NB4 (cell line): ENCODE results near the gene ONECUT3.

Experiments used
- CTCF ChIP-seq: IDR thresholded peaks from one replicate; pipeline ENCODE4 v1.5.1; 2012; ENCODE audit warnings: low read depth, low read length
- MAX ChIP-seq: IDR thresholded peaks from 2 replicates; pipeline ENCODE4 v1.6.1; 2011; ENCODE audit warnings: low read depth, low read length
- MYC ChIP-seq: IDR thresholded peaks from 2 replicates; pipeline ENCODE4 v1.6.1; 2011; ENCODE audit warnings: low read depth, low read length
- POLR2A ChIP-seq: IDR thresholded peaks from 2 replicates; pipeline ENCODE4 v1.6.1; 2011; ENCODE audit warnings: mild to moderate bottlenecking; ENCODE audit not compliant: insufficient read length; ENCODE audit errors: extremely low read depth

DNA sequence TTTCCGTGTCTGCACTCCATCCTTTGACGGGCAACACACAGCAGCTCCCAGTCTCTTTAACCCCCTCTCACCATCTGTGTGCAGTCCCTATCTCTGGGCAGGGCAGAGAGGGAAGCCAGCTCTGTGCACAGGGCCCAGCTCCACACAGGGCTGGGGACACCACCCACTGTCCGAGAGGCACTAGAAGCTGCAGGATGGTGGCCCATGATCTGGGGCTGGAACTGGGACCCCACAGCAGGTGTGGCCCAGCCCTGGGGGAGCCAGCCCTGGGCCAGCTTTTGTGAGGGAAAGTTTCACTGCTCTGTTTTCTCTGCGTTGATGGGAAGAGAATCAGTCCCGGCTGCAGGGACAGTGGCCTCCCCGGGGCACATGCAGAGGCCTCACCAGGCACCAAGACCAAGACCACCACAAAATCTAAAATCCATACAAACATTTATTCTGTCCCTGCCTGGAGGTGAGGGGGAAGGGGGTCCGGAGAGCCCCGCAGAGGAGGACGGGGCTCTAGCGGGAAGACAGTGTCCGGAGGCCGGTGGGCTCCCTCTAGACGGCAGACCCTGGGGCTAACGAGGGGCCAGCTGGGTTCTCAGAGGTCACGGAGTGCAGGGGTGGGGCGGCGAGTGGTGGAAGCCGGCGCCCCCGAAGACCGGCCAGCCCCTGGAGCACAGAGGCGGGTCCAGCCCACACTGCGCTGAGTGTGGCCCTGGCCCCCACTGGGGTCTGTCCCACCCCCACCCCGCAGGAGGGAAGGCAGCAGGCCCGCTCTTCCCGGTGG lies 61.7 kb downstream of the ONECUT3 start:
- TF ChIP-seq CTCF, result no peak
- no peak for TF ChIP-seq POLR2A
- no peak for TF ChIP-seq MAX
- no peak for TF ChIP-seq MYC
